ENCODE results near the gene CBX8.

CBX8 gene

DNA sequence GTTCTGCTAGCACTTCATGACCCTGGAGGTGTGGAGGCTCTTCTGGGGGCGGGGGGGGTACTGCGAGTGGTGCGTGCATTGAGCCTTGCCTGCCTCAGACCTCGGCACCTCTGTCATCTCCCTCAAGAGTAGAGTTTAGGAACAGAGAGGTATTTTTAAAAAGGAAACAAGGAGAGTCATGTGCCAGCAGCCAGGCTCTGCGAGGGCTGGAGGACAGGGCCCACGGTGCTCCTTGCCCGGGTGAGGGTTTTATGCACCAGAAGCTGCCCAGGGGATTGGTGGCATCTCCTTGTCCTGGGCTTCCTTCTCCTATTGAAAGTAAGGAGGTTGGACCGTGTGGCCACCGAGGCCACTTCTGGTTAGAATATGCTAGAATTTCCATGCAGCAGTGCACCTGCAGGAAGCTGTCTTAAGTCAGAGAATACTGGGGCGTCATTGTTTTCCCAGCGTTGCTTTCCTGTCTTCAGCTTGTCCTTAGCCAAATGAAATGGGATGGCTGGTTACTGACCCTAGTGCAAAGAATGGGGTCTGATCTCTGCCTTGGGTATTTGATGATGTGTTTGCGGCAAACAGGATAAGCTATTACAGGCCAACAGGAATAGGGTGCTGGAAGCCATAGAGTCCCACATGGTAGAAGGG is 15.7 kb downstream of the CBX8 start:
- no peak overlapping the region for H3K4me3 ChIP-seq (ENCODE audit: low read depth, low read length)
- TF ChIP-seq, protein P1, sequence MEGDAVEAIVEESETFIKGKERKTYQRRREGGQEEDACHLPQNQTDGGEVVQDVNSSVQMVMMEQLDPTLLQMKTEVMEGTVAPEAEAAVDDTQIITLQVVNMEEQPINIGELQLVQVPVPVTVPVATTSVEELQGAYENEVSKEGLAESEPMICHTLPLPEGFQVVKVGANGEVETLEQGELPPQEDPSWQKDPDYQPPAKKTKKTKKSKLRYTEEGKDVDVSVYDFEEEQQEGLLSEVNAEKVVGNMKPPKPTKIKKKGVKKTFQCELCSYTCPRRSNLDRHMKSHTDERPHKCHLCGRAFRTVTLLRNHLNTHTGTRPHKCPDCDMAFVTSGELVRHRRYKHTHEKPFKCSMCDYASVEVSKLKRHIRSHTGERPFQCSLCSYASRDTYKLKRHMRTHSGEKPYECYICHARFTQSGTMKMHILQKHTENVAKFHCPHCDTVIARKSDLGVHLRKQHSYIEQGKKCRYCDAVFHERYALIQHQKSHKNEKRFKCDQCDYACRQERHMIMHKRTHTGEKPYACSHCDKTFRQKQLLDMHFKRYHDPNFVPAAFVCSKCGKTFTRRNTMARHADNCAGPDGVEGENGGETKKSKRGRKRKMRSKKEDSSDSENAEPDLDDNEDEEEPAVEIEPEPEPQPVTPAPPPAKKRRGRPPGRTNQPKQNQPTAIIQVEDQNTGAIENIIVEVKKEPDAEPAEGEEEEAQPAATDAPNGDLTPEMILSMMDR (IDR thresholded peaks at IDR 0.05; ENCODE audit: low read depth, low read length), result no peak

DNA sequence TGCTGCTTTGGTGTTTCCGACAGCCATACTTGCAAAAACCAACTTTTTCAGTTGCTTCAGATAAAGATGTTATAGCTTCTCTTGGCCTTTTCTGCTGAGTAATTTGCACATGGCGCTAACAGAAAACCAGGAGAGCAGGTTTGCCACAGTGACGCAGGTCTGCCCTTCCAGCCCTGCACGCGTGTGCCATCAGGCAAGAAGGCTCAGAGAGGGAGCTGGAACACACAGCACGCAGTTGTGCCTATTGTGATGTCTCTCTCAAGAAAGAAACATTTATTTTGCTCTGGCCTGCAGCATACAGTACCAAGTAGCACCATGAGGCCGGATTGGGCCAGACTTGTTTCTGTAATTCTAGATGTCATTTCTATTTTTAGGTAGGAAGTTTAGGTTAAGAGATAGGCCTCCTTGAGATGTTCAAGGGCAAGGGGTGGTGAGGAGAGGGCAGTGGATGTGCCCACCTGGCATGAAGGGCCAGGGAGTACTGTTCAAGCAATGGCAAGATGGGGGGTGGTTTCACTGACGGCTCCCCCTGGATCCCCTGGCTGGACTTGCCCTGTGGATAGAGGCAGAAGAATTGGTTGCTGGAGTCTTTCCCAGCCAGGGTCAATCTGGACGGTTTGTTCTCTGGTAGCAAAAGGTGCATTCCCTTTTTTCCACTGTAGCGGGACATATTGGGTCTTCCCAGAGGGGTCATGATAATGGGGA is 17.1 kb downstream of the CBX8 start:
- no peak overlapping the region for H3K4me3 ChIP-seq (ENCODE audit: low read depth, low read length)

DNA sequence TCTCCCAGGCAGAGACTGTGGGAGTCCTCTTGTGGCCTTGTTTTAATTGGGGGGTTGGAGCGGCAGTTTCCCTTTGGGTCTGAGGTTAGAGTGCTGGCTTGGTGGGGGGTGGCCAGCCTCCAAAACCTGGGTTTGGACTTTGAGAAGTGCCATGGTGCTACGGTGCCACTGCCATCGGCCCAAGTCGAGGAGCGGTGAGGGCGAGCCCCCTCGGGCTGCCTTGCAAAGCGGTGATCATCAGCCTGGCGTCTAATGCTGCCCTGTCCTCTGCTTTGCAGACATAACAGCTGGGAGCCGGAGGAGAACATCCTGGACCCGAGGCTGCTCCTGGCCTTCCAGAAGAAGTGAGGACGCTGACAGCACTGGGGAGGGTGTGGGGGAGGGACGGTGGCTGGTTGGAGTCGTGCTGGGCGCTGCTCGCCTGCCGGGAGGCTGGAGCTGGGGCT is 17.8 kb downstream of the CBX8 start:
- no peak overlapping the region for H3K4me3 ChIP-seq (ENCODE audit: low read depth, low read length)
- TF ChIP-seq, protein P1 (IDR thresholded peaks at IDR 0.05; ENCODE audit: low read depth, low read length), result no peak

More for the DNA sequence above, 17.1 kb downstream of the CBX8 start:
- TF ChIP-seq, protein P1 (IDR thresholded peaks at IDR 0.05; ENCODE audit: low read depth, low read length), result no peak

DNA sequence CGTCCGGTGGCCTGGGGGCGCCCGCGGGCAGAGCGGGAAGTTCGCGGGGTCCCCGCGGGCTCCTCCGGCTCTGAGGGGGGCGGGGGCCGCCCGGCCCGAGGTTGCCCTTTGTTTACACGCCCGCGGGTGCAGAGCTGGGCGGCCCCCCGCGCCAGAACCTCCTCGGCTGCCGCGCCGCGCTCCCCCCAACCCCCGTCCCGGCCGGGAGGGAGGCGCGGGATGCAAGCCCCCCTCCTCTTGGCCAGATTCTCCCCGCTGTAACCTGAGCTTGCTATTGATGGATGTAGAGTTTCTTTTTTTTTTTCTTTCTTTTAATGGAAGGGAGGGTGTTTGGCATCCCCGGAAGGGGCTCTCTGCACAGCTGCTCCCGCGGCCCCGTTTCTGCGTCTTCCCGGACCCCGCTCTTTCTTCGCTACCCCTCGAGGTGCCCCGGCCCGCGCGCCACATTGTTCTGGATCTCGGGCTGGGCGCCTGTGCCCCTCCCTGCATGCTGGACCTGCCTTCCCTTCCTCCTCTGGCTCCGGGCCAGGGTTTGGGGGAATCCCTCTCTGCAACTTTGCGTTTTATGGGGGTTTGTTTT is 18.3 kb downstream of the CBX8 start:
- TF ChIP-seq, protein P1 (IDR thresholded peaks at IDR 0.05; ENCODE audit: low read depth, low read length), result no peak
- H3K4me3 ChIP-seq (ENCODE audit: low read depth, low read length), result peak overlapping the region; percentile 54

DNA sequence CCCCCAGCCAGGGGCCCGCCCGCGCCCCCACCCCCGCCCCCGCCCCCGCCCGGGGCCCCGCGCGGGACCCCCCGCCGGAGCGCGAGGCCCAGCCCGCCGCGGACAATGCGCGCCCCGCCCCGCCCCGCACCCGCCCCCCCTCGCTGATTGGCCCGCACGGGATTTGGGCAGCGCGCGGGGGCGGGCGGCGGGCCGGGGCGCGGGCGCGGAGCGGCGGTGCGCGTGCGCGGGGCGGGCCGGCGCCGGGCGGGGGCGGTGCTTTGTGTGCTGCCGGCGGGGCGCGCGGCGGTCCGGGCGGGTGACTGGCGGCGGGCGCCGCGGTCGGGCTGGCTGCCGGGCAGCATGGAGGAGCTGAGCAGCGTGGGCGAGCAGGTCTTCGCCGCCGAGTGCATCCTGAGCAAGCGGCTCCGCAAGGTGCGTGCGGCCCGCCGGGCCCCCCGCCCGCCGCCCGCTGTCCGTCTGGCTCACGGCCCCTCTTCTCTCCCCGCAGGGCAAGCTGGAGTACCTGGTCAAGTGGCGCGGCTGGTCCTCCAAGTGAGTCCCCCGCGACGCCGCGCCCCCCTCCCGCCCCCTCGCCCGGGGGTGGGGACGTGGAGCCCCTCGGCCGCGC is 18.9 kb downstream of the CBX8 start, which contains the start of gene CBX2:
Gene CBX2 (plus strand): TSS at position 255 of the 610 bp plus-strand sequence. CDS start 88 bp downstream, at position 343.
- TF ChIP-seq, protein P1 (IDR thresholded peaks at IDR 0.05; ENCODE audit: low read depth, low read length), result no peak
- peak within 1 kb of the TSS; percentile 54 for H3K4me3 ChIP-seq (ENCODE audit: low read depth, low read length)

DNA sequence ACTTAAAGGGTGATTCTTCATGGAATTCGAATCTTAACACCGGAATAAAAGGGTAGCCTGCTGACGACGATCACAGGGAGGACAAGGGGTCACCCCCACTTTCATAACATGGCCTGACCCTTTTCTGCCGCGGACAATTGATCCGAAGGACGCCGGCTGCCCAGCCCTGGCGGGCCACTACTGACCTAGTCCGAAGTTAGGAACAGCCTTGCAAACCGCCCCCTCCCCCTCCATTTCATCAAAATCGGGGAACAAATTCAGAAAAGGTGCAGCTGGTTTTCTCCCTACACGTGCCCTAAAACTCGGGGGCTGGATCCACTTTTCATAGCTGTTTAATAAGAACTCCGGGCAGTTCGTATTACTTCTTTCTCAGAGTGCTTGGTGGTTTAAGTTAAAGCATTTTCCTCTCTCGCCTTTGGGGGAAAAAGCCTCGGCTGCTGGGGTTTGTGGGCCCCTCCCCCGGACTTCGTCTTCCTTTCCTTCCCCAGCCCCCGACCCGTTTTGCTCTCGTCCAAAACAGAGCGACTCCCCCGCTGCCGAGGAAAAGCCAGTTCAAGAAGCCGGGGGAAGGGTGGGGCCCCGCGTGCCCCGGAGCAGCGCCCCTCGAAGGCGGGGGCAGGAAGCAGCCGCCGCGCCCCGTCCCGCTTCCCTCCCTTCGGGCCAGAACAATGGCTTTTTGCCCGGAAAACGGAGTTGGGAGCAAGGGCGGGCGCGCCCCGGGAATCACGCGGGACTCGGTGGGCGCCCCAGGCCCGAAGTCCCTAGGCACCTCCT is 19.6 kb downstream of the CBX8 start:
- H3K4me3 ChIP-seq (ENCODE audit: low read depth, low read length), result peak overlapping the region; percentile 49
- TF ChIP-seq, protein P1 (IDR thresholded peaks at IDR 0.05; ENCODE audit: low read depth, low read length), result 0 out of 2 replicates have a peak, but pooled peaks have one; percentile 11

Measured in WI38 (cell line).